Colonic mucosa (tissue), 4 donors: Measurements from ENCODE around the gene SMARCD3. TPM values are rescaled to one million over a fixed set of nuclear protein-coding genes. Genes with fewer than 3 reads are reported as not detected.

Experiments used
- DNase-seq: peaks from one replicate; pipeline ENCODE4 v3.0.0-alpha.2; 2020
- H3K27ac ChIP-seq: fragments of 200-600 bp; one replicate; pipeline ENCODE4 v1.8.0; 2021
- H3K27me3 ChIP-seq: fragments of 200-600 bp; one replicate; pipeline ENCODE4 v1.8.0; 2021
- H3K36me3 ChIP-seq: fragments of 200-600 bp; one replicate; pipeline ENCODE4 v1.8.0; 2021
- H3K4me1 ChIP-seq: fragments of 200-600 bp; one replicate; pipeline ENCODE4 v1.8.0; 2021; ENCODE audit warnings: mild to moderate bottlenecking
- H3K4me3 ChIP-seq: fragments of 200-600 bp; one replicate; pipeline ENCODE4 v1.8.0; 2021
- H3K9ac ChIP-seq, 2 donors: one replicate each; pipeline ENCODE4 v1.7.0; 2013; ENCODE audit warnings: control low read depth in 2 of 2, low read depth in 2 of 2, low read length in 2 of 2
- H3K9me3 ChIP-seq: fragments of 200-600 bp; one replicate; pipeline ENCODE4 v1.8.0; 2021
- CTCF ChIP-seq: fragments of 200-600 bp; IDR thresholded peaks from one replicate; pipeline ENCODE4 v1.8.0; 2022; ENCODE audit warnings: antibody characterized with exemption, mild to moderate bottlenecking
- intact Hi-C: fragments of 100-400 bp; cut with DNase I; formaldehyde crosslinking; loops from one replicate; pipeline ENCODE4 v1.14.1; 2022
- total RNA-seq, 2 donors: library from RNA; stranded (reverse); fragmentation: NEBNext Ultra II Directional in 1 of 2; extraction: Animal tissue kit (Norgen Biotek cat#: 25700) in 1 of 2; gene quantifications; one replicate each; pipeline ENCODE4 v1.2.1, GENCODE V29; 2021
- donor health status: healthy.
- donor health status: DM: no; HTN: no; CAD: no.
- donor health status: DM: no; HTN: no; CAD: no.

Gene SMARCD3
- total RNA-seq, 2 donors from 2014 or later = 4.3 to 6.7 TPM

- H3K36me3 ChIP-seq = no peaks in the 10 kb centered on the region
- H3K27ac ChIP-seq = no peak overlapping the region
- no peaks in the 10 kb centered on the region for H3K27me3 ChIP-seq
- no peak overlapping the region for H3K4me3 ChIP-seq
- no peaks in the 10 kb centered on the region for H3K9me3 ChIP-seq
- no peaks in the 10 kb centered on the region for H3K4me1 ChIP-seq
- no peak overlapping the region for H3K9ac ChIP-seq
- intact Hi-C loops = no loop called here
- DNase-seq = no peak
- TF ChIP-seq CTCF = no peak
These were observed 41.4 kb upstream of the SMARCD3 start for GRCh38 chr7:151289891-151290290.

- Histone ChIP-seq H3K9me3 (no peaks in the 10 kb centered on the region), H3K4me1 (no peaks in the 10 kb centered on the region), H3K4me3 (no peak overlapping the region), H3K27ac (no peak overlapping the region), H3K9ac (no peak overlapping the region), H3K36me3 (no peaks in the 10 kb centered on the region), H3K27me3 (no peaks in the 10 kb centered on the region)
- DNase-seq = no peak
- TF ChIP-seq CTCF = no peak
- intact Hi-C loops = no loop called here
These were observed 37.7 kb upstream of the SMARCD3 start for GRCh38 chr7:151286148-151286547.

- no peak overlapping the region for H3K27ac ChIP-seq
- H3K36me3 ChIP-seq = no peaks in the 10 kb centered on the region
These were observed 34.8 kb upstream of the SMARCD3 start for GRCh38 chr7:151283302-151283701.

GRCh38 chr7:151282111-151282510, 33.6 kb upstream of the SMARCD3 start:
- Histone ChIP-seq H3K9ac (no peak overlapping the region), H3K9me3 (no peaks in the 10 kb centered on the region), H3K27ac (no peak overlapping the region), H3K27me3 (peaks cover 5% of the 10 kb centered on the region), H3K4me1 (no peaks in the 10 kb centered on the region), H3K36me3 (no peaks in the 10 kb centered on the region), H3K4me3 (no peak overlapping the region)
- DNase-seq = no peak
- no peak for TF ChIP-seq CTCF
- intact Hi-C loops = no loop called here

More at GRCh38 chr7:151283302-151283701, 34.8 kb upstream of the SMARCD3 start:
- Histone ChIP-seq H3K9me3 (no peaks in the 10 kb centered on the region), H3K27me3 (no peaks in the 10 kb centered on the region), H3K4me1 (no peaks in the 10 kb centered on the region), H3K4me3 (no peak overlapping the region), H3K9ac (no peak overlapping the region)
- no peak for TF ChIP-seq CTCF
- intact Hi-C loops = no loop called here
- no peak for DNase-seq

- Histone ChIP-seq H3K36me3 (no peaks in the 10 kb centered on the region), H3K9ac (no peak overlapping the region), H3K9me3 (no peaks in the 10 kb centered on the region), H3K27ac (no peak overlapping the region), H3K27me3 (peaks cover 6% of the 10 kb centered on the region), H3K4me3 (no peak overlapping the region), H3K4me1 (no peaks in the 10 kb centered on the region)
- no peak for DNase-seq
- intact Hi-C loops = no loop called here
- no peak for TF ChIP-seq CTCF
These were observed 33.2 kb upstream of the SMARCD3 start for GRCh38 chr7:151281686-151282085.
